Erythroblast (primary cell): ENCODE measurements around the gene INCENP.

Experiments
- GATA1 ChIP-seq: IDR thresholded peaks from 2 replicates; pipeline ENCODE4 v1.6.1; 2011; ENCODE audit warnings: low read depth, mild to moderate bottlenecking, control low read depth, low read length, moderate library complexity
- POLR2A ChIP-seq: IDR thresholded peaks from 2 replicates; pipeline ENCODE4 v1.6.1; 2011; ENCODE audit warnings: mild to moderate bottlenecking, low read length

GRCh38 chr11:62122076-62122475 lies 1.7 kb upstream of the INCENP start:
- TF ChIP-seq POLR2A (no peak), GATA1 (no peak)
